Fibroblast of lung (primary cell): ENCODE results near the gene PLAAT3.
"Not testable (repeated sequence)": the region's sequence is repeated elsewhere in the genome, so short reads cannot be mapped to it uniquely, and the experiment has no call there.

ENCODE experiments used
- EZH2 ChIP-seq: IDR thresholded peaks from 2 replicates; pipeline ENCODE4 v1.5.1; 2012; ENCODE audit warnings: low read length, control low read depth, mild to moderate bottlenecking; ENCODE audit errors: missing control alignments
- TF ChIP-seq, protein P1 (sequence below), 2 donors: IDR thresholded peaks in 1 of 2; conservative IDR thresholded peaks in 1 of 2; 1 replicate in 1 of 2; 2 replicates in 1 of 2; pipeline ENCODE4 v1.5.1; 2011 to 2012; ENCODE audit warnings: low read length in 2 of 2, control low read depth in 1 of 2, inconsistent platforms in 1 of 2, low read depth in 1 of 2, mild to moderate bottlenecking in 1 of 2

DNA sequence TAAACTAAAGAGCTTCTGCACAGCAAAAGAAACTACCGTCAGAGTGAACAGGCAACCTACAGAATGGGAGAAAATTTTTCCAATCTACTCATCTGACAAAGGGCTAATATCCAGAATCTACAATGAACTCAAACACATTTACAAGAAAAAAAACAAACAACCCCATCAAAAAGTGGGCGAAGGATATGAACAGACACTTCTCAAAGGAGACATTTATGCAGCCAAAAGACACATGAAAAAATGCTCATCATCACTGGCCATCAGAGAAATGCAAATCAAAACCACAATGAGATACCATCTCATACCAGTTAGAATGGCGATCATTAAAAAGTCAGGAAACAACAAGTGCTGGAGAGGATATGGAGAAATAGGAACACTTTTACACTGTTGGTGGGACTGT is 35.4 kb downstream of the PLAAT3 start:
- TF ChIP-seq, protein P1, sequence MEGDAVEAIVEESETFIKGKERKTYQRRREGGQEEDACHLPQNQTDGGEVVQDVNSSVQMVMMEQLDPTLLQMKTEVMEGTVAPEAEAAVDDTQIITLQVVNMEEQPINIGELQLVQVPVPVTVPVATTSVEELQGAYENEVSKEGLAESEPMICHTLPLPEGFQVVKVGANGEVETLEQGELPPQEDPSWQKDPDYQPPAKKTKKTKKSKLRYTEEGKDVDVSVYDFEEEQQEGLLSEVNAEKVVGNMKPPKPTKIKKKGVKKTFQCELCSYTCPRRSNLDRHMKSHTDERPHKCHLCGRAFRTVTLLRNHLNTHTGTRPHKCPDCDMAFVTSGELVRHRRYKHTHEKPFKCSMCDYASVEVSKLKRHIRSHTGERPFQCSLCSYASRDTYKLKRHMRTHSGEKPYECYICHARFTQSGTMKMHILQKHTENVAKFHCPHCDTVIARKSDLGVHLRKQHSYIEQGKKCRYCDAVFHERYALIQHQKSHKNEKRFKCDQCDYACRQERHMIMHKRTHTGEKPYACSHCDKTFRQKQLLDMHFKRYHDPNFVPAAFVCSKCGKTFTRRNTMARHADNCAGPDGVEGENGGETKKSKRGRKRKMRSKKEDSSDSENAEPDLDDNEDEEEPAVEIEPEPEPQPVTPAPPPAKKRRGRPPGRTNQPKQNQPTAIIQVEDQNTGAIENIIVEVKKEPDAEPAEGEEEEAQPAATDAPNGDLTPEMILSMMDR (conservative IDR thresholded peaks at IDR 0.05 in 1 of 2, IDR thresholded peaks at IDR 0.05 in 1 of 2; ENCODE audit: low read depth in 1 of 2, low read length in 2 of 2) = not testable (repeated sequence)
- TF ChIP-seq EZH2 = not testable (repeated sequence)
